Mesothelial cell of epicardium (in vitro differentiated cells): ENCODE data around the gene MED17. TPM values are rescaled to one million over a fixed set of nuclear protein-coding genes. Genes with fewer than 3 reads are reported as not detected.
"Not testable (repeated sequence)": the region's sequence is repeated elsewhere in the genome, so short reads cannot be mapped to it uniquely, and the experiment has no call there.

ENCODE experiments used
- DNase-seq, 2 experiments: peaks; one replicate each; pipeline ENCODE4 v3.0.0; 2021; ENCODE audit warnings: low spot score in 2 of 2; ENCODE audit not compliant: unreplicated experiment in 2 of 2
- H3K27ac Mint-ChIP-seq: 2 replicates; pipeline ENCODE4 v1.8.0; 2021; ENCODE audit warnings: mixed read lengths
- H3K27me3 Mint-ChIP-seq: 2 replicates; pipeline ENCODE4 v1.8.0; 2021; ENCODE audit warnings: low read depth, mixed read lengths
- H3K36me3 Mint-ChIP-seq: 2 replicates; pipeline ENCODE4 v1.8.0; 2021; ENCODE audit warnings: mixed read lengths
- H3K4me1 Mint-ChIP-seq: 2 replicates; pipeline ENCODE4 v1.8.0; 2021; ENCODE audit warnings: mixed read lengths
- H3K4me3 Mint-ChIP-seq: 2 replicates; pipeline ENCODE4 v1.8.0; 2021; ENCODE audit warnings: mild to moderate bottlenecking, moderate library complexity, mixed read lengths
- H3K9me3 Mint-ChIP-seq: 2 replicates; pipeline ENCODE4 v1.8.0; 2021; ENCODE audit warnings: mixed read lengths
- total RNA-seq: library from RNA; stranded (reverse); gene quantifications from 3 replicates; pipeline ENCODE4 v1.2.1, GENCODE V29; 2021
- TF ChIP-seq, protein P1 (sequence below): fragments of 200-600 bp; sonication (generic); IDR thresholded peaks from one replicate; pipeline ENCODE4 v1.5.0; 2021; ENCODE audit warnings: antibody characterized with exemption; ENCODE audit not compliant: unreplicated experiment

The MED17 gene
- total RNA-seq, 1 donor from 2014 or later: 55.5 TPM

- no peaks in the 10 kb centered on the region for H3K4me1 Mint-ChIP-seq
- no peaks in the 10 kb centered on the region for H3K27me3 Mint-ChIP-seq
- no peak overlapping the region for H3K27ac Mint-ChIP-seq
- TF ChIP-seq, protein P1, sequence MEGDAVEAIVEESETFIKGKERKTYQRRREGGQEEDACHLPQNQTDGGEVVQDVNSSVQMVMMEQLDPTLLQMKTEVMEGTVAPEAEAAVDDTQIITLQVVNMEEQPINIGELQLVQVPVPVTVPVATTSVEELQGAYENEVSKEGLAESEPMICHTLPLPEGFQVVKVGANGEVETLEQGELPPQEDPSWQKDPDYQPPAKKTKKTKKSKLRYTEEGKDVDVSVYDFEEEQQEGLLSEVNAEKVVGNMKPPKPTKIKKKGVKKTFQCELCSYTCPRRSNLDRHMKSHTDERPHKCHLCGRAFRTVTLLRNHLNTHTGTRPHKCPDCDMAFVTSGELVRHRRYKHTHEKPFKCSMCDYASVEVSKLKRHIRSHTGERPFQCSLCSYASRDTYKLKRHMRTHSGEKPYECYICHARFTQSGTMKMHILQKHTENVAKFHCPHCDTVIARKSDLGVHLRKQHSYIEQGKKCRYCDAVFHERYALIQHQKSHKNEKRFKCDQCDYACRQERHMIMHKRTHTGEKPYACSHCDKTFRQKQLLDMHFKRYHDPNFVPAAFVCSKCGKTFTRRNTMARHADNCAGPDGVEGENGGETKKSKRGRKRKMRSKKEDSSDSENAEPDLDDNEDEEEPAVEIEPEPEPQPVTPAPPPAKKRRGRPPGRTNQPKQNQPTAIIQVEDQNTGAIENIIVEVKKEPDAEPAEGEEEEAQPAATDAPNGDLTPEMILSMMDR: no peak
- H3K9me3 Mint-ChIP-seq: no peaks in the 10 kb centered on the region
- DNase-seq: no peak
- no peak overlapping the region for H3K4me3 Mint-ChIP-seq
- no peaks in the 10 kb centered on the region for H3K36me3 Mint-ChIP-seq
Observed at GRCh38 chr11:93773045-93773477, 11.0 kb upstream of the MED17 start.

- no peak for DNase-seq
- Mint-ChIP-seq H3K27me3 (no peaks in the 10 kb centered on the region), H3K9me3 (no peaks in the 10 kb centered on the region), H3K36me3 (no peaks in the 10 kb centered on the region), H3K4me3 (no peak overlapping the region), H3K4me1 (no peaks in the 10 kb centered on the region), H3K27ac (no peak overlapping the region)
- TF ChIP-seq, protein P1: no peak
Observed at GRCh38 chr11:93773601-93774200, 10.4 kb upstream of the MED17 start.

DNA sequence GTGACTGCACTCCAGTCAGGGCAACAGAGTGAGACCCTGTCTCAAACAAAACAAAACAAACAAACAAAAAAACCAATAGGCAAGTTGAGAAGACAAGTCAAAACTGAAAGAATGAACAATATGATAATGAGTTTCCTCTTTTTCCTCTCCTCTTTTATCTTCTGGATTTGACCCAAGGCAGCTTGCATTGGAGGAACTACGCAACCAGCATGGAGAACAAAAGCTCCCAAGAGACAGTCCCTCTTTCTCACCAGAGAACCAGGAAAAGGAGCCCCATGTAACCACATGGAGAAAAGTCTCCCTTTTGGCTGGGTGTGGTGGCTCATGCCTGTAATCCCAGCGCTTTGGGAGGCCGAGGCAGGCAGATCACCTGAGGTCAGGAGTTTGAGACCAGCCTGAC lies 9.5 kb upstream of the MED17 start:
- H3K9me3 Mint-ChIP-seq, H3K36me3 Mint-ChIP-seq, H3K4me3 Mint-ChIP-seq, H3K27ac Mint-ChIP-seq, H3K27me3 Mint-ChIP-seq, DNase-seq, H3K4me1 Mint-ChIP-seq: not testable (repeated sequence)

GRCh38 chr11:93775289-93775688 lies 8.8 kb upstream of the MED17 start:
- no peak overlapping the region for H3K27ac Mint-ChIP-seq
- H3K27me3 Mint-ChIP-seq: no peaks in the 10 kb centered on the region
- TF ChIP-seq, protein P1: peak; percentile 40
- peaks cover 6% of the 10 kb centered on the region for H3K9me3 Mint-ChIP-seq
- no peak for DNase-seq
- no peak overlapping the region for H3K4me3 Mint-ChIP-seq
- H3K4me1 Mint-ChIP-seq: no peaks in the 10 kb centered on the region
- no peaks in the 10 kb centered on the region for H3K36me3 Mint-ChIP-seq

DNA sequence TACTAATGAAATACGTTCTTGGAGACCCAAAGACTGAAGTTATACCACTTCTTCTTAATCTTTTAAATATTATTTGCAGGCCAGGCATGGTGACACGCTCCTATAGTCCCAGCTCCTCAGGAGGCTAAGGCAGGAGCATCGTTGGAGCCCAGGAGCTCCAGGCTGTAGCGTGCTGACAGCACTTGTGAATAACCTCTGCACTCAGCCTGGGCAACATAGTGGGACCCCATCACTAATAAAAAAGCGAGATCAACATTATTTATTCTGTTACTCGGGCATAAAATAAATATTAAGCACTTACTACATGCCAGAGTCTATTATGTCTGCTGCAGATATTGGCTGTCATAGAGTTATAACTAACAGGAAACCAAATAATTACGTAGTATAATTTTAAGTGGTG lies 720 bp upstream of the MED17 start:
- TF ChIP-seq, protein P1: no peak
- Mint-ChIP-seq H3K9me3 (peaks cover 6% of the 10 kb centered on the region), H3K4me1 (peaks cover 37% of the 10 kb centered on the region), H3K27me3 (no peaks in the 10 kb centered on the region), H3K36me3 (peaks cover 3% of the 10 kb centered on the region), H3K4me3 (peak overlapping the region; percentile 95), H3K27ac (no peak overlapping the region)
- no peak for DNase-seq

DNA sequence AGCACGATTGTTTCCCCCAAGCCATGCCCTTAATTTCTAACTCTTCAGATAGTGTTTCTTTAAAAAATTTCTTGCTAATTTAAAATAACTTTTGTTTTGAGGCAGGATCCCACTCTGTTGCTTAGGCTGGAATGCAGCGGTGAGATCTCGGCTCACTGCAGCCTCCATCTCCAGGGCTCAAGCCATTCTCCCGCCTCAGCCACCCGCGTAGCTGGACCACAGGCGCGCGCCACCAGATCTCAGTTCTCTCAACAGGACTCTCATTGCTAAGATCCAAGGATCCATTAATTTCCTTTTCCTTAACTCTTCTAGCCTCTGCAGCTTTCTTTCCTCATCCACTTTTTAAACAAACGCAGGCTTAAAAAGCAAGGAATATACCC lies 327 bp upstream of the MED17 start:
- H3K9me3 Mint-ChIP-seq: peaks cover 6% of the 10 kb centered on the region
- H3K36me3 Mint-ChIP-seq: peaks cover 5% of the 10 kb centered on the region
- H3K4me1 Mint-ChIP-seq: peaks cover 37% of the 10 kb centered on the region
- DNase-seq: no peak
- no peaks in the 10 kb centered on the region for H3K27me3 Mint-ChIP-seq
- H3K27ac Mint-ChIP-seq: peak overlapping the region; percentile 96
- TF ChIP-seq, protein P1: no peak
- H3K4me3 Mint-ChIP-seq: peak overlapping the region; percentile 95
